NCI-H2196 treated with DMSO at 0.1 percent for 48 hours (cell line): ENCODE results near the gene UBAC2.

Experiments used
- DNase-seq: peaks from one replicate; lab custom pipeline; 2025; ENCODE audit not compliant: unreplicated experiment; lab: John Stamatoyannopoulos, UW

Gene UBAC2

GRCh38 chr13:99330942-99331341 is 130.3 kb downstream of the UBAC2 start:
- no peak for DNase-seq

GRCh38 chr13:99331881-99332293 is 131.2 kb downstream of the UBAC2 start:
- no peak for DNase-seq

GRCh38 chr13:99332456-99332855 is 131.8 kb downstream of the UBAC2 start:
- DNase-seq = no peak

- no peak for DNase-seq
Observed at GRCh38 chr13:99334221-99334620, 133.6 kb downstream of the UBAC2 start.

GRCh38 chr13:99335087-99335486 is 134.4 kb downstream of the UBAC2 start:
- no peak for DNase-seq

- no peak for DNase-seq
Observed at GRCh38 chr13:99335603-99336002, 134.9 kb downstream of the UBAC2 start.

- DNase-seq = no peak
Observed at GRCh38 chr13:99339230-99339721, 138.6 kb downstream of the UBAC2 start.

- DNase-seq = no peak
Observed at GRCh38 chr13:99339736-99340397, 139.2 kb downstream of the UBAC2 start.

- DNase-seq = no peak
Observed at GRCh38 chr13:99340638-99341037, 140.0 kb downstream of the UBAC2 start.

GRCh38 chr13:99341969-99342722 is 141.5 kb downstream of the UBAC2 start:
- no peak for DNase-seq

GRCh38 chr13:99342723-99343315 is 142.2 kb downstream of the UBAC2 start:
- no peak for DNase-seq

- no peak for DNase-seq
Observed at GRCh38 chr13:99344610-99345208, 144.1 kb downstream of the UBAC2 start.

GRCh38 chr13:99345345-99345744 is 144.7 kb downstream of the UBAC2 start:
- DNase-seq = no peak

GRCh38 chr13:99346335-99347042 is 145.8 kb downstream of the UBAC2 start:
- DNase-seq = no peak

GRCh38 chr13:99347335-99347878 is 146.8 kb downstream of the UBAC2 start:
- no peak for DNase-seq

GRCh38 chr13:99347911-99348451 is 147.3 kb downstream of the UBAC2 start:
- DNase-seq = no peak

GRCh38 chr13:99350191-99350590 is 149.5 kb downstream of the UBAC2 start:
- DNase-seq = no peak

GRCh38 chr13:99351772-99352171 is 151.1 kb downstream of the UBAC2 start:
- no peak for DNase-seq

GRCh38 chr13:99352351-99353245 is 151.9 kb downstream of the UBAC2 start:
- no peak for DNase-seq

- no peak for DNase-seq
Observed at GRCh38 chr13:99353246-99353600, 152.6 kb downstream of the UBAC2 start.
